Liver (tissue), 3 donors: ENCODE measurements around the gene TMEM273.

Experiments
- CTCF ChIP-seq: fragments of 150-350 bp; IDR thresholded peaks from 2 replicates; pipeline ENCODE4 v1.5.1; 2017; ENCODE audit warnings: improper control_type of control experiment, low read depth, low read length; ENCODE audit not compliant: missing input control
- EGR1 ChIP-seq, 2 donors: IDR thresholded peaks; 2 replicates each; pipeline ENCODE4 v1.6.1; 2016 to 2018; ENCODE audit warnings: antibody characterized with exemption in 2 of 2, low read depth in 2 of 2
- FOXA1 ChIP-seq: IDR thresholded peaks from 2 replicates; pipeline ENCODE4 v1.6.1; 2016; ENCODE audit warnings: antibody characterized with exemption
- JUND ChIP-seq, 2 donors: IDR thresholded peaks; 2 replicates each; pipeline ENCODE4 v1.6.1; 2016; ENCODE audit warnings: antibody characterized with exemption in 2 of 2
- MAX ChIP-seq: IDR thresholded peaks from 2 replicates; pipeline ENCODE4 v1.6.1; 2016; ENCODE audit warnings: antibody characterized with exemption
- NR2F2 ChIP-seq: IDR thresholded peaks from 2 replicates; pipeline ENCODE4 v1.6.1; 2016; ENCODE audit warnings: antibody characterized with exemption
- RAD21 ChIP-seq, 2 donors: IDR thresholded peaks; 2 replicates each; pipeline ENCODE4 v1.6.1; 2016; ENCODE audit warnings: antibody characterized with exemption in 2 of 2, mild to moderate bottlenecking in 2 of 2
- RXRA ChIP-seq, 2 donors: IDR thresholded peaks; 2 replicates each; pipeline ENCODE4 v1.6.1; 2017 to 2018; ENCODE audit warnings: antibody characterized with exemption in 2 of 2, mild to moderate bottlenecking in 1 of 2
- SP1 ChIP-seq: IDR thresholded peaks from 2 replicates; pipeline ENCODE4 v1.6.1; 2018; ENCODE audit warnings: antibody characterized with exemption, mild to moderate bottlenecking
- TAF1 ChIP-seq: conservative IDR thresholded peaks from 2 replicates; pipeline ENCODE4 v1.6.1; 2016; ENCODE audit warnings: antibody characterized with exemption, mild to moderate bottlenecking
- TF ChIP-seq, protein P1 (sequence below): IDR thresholded peaks from 2 replicates; pipeline ENCODE4 v1.6.1; 2016; ENCODE audit warnings: antibody characterized with exemption
- TF ChIP-seq, protein P2 (sequence below): IDR thresholded peaks from 2 replicates; pipeline ENCODE4 v1.6.1; 2016; ENCODE audit warnings: antibody characterized with exemption, mild to moderate bottlenecking
- donor health status: healthy.
- donor health status: healthy.

GRCh38 chr10:49110684-49111319 lies 77.4 kb downstream of the TMEM273 start:
- TF ChIP-seq CTCF (no peak), MAX (no peak), NR2F2 (no peak), JUND (IDR thresholded peaks at IDR 0.05) (no peak), TAF1 (no peak), FOXA1 (no peak), RXRA (IDR thresholded peaks at IDR 0.05) (no peak), EGR1 (IDR thresholded peaks at IDR 0.05; ENCODE audit: low read depth in 2 of 2) (no peak), SP1 (no peak), RAD21 (IDR thresholded peaks at IDR 0.05) (no peak)
- TF ChIP-seq, protein P1, sequence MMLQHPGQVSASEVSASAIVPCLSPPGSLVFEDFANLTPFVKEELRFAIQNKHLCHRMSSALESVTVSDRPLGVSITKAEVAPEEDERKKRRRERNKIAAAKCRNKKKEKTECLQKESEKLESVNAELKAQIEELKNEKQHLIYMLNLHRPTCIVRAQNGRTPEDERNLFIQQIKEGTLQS, result no peak
- TF ChIP-seq, protein P2, sequence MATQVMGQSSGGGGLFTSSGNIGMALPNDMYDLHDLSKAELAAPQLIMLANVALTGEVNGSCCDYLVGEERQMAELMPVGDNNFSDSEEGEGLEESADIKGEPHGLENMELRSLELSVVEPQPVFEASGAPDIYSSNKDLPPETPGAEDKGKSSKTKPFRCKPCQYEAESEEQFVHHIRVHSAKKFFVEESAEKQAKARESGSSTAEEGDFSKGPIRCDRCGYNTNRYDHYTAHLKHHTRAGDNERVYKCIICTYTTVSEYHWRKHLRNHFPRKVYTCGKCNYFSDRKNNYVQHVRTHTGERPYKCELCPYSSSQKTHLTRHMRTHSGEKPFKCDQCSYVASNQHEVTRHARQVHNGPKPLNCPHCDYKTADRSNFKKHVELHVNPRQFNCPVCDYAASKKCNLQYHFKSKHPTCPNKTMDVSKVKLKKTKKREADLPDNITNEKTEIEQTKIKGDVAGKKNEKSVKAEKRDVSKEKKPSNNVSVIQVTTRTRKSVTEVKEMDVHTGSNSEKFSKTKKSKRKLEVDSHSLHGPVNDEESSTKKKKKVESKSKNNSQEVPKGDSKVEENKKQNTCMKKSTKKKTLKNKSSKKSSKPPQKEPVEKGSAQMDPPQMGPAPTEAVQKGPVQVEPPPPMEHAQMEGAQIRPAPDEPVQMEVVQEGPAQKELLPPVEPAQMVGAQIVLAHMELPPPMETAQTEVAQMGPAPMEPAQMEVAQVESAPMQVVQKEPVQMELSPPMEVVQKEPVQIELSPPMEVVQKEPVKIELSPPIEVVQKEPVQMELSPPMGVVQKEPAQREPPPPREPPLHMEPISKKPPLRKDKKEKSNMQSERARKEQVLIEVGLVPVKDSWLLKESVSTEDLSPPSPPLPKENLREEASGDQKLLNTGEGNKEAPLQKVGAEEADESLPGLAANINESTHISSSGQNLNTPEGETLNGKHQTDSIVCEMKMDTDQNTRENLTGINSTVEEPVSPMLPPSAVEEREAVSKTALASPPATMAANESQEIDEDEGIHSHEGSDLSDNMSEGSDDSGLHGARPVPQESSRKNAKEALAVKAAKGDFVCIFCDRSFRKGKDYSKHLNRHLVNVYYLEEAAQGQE, result no peak
